ENCODE data around the gene PPFIBP2.
"Not testable (repeated sequence)": the region's sequence is repeated elsewhere in the genome, so short reads cannot be mapped to it uniquely, and the experiment has no call there.

PPFIBP2 gene

DNA sequence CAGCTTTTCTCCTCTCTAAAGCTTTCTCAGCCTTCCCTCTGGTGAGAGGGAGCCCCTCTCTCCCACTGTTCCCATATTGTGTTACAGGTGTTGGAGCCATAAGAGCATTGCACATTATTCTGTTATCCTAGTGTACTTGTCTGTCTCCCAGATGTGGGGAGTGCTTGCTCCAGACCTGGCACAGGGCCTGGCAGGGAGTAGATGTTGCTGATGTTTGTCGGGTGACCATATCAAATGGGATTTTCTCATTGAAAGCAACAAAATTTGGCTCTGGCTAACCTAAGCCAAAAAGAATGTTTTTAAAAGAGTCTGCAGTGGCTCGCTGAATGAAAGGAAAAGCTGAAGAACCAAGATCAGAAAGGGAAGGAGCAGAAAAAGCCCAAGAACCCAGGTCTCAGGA lies 118.4 kb downstream of the PPFIBP2 start:
- no peak for DNase-seq (ENCODE audit: low read depth, low spot score)

DNA sequence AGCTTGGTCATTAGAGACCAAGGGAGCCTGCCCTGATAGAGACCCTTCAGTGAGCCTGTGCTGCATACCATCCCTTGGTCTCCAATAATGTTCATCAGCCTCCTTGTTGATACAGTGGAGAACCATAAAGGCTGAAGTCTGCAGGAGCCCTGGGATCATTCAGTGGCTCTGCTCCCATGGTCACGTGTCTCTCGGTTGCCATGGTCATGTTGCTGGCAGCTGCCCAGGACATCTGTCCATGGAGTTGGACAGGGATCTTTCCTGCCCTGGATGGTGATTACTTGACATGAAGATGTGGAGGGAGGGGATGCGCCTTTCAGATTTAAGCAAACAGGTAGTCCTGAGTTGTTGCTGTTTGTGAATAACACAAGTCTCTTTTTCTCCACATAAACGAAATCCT lies 121.3 kb downstream of the PPFIBP2 start:
- DNase-seq (ENCODE audit: low read depth, low spot score) = no peak

GRCh38 chr11:7635708-7636107 lies 121.9 kb downstream of the PPFIBP2 start:
- no peak for DNase-seq (ENCODE audit: low read depth, low spot score)

- DNase-seq (ENCODE audit: low read depth, low spot score) = no peak
These were observed 122.6 kb downstream of the PPFIBP2 start for GRCh38 chr11:7636350-7636749.

DNA sequence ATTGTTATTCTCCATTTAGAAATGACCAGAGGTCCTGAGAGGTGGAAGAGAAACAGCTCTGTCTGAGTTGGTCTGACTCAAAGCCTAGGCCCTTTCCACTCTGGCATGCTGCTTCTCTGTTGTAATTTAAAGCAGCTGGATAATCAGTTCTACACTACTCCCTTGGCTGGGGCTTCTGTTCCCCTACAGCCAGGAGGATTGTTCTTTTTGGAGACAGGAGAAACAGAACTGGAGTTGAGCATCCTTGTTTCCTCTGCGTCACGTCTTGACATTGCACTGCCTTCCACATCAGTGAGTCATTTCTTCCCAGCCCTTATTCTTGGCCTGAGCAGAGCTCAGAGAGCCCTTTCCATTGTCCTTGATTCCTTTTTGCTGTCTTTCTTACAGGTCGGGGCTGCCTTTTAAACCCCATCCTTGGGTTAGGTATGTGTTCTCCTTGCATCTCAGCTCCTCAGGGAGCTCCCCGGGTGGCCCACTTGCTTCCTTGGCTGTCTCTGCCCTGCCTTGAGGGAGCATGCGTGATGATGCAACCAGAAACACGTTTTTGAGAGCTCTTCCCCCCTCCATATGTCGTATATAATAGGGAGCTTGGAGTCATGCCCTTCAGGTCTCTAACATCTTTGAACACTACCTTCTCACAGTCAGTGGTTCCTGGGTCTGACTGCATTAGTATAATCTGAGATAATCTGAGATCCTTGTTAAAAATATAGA lies 123.8 kb downstream of the PPFIBP2 start:
- no peak for DNase-seq (ENCODE audit: low read depth, low spot score)

- no peak for DNase-seq (ENCODE audit: low read depth, low spot score)
These were observed 125.2 kb downstream of the PPFIBP2 start for GRCh38 chr11:7638710-7639642.

- no peak for DNase-seq (ENCODE audit: low read depth, low spot score)
These were observed 125.8 kb downstream of the PPFIBP2 start for GRCh38 chr11:7639643-7640025.

DNA sequence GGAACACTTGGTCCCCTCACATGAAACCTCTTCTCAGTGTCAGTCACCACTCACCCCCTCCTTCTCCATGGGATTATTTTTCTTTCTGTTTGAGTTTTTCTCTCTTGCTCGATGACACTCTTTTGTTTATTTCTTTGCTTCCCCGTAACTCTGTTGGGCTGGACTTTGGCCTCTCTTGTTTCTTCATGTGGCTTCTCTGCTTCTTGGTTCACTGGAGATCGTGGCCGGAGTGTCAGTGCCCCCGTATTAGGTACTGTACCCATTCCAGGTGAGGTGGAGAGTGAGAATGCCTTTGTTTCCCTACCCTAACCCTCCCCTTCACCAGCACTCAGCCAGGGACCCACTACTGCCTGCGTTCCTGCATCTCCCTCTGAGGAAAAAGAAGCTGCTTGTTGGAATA lies 127.0 kb downstream of the PPFIBP2 start:
- no peak for DNase-seq (ENCODE audit: low read depth, low spot score)

GRCh38 chr11:7642747-7643146 lies 128.9 kb downstream of the PPFIBP2 start:
- DNase-seq (ENCODE audit: low read depth, low spot score) = no peak

DNA sequence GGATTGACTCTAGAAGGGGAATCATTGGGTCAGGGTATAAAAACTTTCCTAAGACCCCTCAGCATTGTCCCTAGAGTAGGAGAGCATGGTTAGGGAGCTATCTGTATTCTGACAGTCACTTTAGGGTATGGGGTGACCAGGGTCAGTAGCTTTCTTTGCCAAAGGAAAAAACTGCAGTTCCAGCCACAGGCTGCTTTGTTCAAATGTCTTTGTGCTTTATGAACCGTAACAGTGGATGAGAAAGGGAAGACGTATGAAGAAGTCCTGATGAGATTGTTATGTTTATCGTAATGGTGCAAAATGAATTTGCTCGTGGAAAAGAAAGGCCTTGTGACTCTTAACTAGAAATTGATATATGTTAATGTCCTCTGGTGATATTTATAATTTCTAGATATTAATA lies 129.5 kb downstream of the PPFIBP2 start:
- no peak for DNase-seq (ENCODE audit: low read depth, low spot score)

DNA sequence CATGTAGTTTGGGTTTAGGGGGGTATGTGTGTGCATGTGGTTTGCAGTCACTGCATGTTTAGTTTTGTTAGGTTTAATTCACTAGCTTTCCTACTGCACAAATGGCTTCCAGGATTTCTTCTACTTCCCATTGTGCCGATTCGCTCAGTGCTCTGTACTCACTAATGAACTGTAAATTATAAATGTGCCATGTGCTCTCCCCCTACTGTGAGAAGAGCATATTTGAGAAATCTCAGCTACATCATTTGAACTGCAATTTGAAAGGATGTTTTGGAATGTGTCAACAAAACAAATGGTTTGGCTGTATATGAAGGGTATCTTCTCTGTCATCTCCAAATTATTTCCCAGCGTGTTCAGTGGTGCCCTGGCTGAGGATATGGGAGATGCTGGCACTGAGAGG lies 131.4 kb downstream of the PPFIBP2 start:
- DNase-seq (ENCODE audit: low read depth, low spot score) = no peak

- DNase-seq (ENCODE audit: low read depth, low spot score) = no peak
These were observed 133.1 kb downstream of the PPFIBP2 start for GRCh38 chr11:7646866-7647265.

DNA sequence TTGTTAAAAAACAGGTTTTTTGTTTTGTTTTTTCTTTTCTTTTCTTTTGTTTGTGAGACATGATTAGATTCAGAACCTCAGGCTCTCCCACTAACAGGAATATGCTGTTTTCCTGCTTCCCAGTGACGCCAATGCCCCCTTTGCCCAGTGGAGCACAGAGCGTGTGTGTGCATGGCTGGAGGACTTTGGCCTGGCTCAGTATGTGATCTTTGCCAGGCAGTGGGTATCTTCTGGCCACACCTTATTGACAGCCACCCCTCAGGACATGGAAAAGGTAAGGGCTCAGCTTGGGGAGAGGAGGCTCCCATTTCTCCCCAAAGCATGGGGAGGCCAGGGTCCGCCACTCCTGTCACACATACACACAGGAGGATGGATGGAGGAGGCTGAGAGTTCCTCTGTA lies 134.5 kb downstream of the PPFIBP2 start:
- no peak for DNase-seq (ENCODE audit: low read depth, low spot score)

- no peak for DNase-seq (ENCODE audit: low read depth, low spot score)
These were observed 137.3 kb downstream of the PPFIBP2 start for GRCh38 chr11:7651140-7651551.

- DNase-seq (ENCODE audit: low read depth, low spot score) = no peak
These were observed 137.9 kb downstream of the PPFIBP2 start for GRCh38 chr11:7651700-7652099.

DNA sequence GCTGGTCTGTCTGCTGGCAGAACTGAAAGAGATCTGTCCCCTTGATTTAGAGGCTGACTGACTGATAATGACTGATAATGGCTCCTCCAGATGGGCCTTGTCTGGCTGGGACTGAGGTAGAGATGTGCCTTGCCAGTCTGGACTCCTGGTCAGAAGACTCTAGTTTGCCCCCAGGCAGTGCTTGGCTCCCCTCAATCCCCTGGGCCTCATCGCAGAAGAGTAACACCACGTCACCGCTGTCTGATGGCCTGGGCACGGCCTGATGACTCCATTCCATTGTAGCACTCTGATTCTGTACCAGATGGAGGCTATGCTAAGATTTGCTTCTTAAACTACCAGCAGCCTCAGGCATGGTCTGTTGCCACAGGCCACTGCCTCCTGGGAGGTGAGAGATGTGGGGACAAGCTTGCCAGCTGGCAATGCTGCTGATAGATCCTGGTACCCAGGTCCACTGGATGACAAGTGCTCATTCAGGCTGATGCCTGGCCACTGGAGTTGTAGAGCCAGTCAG lies 140.5 kb downstream of the PPFIBP2 start:
- DNase-seq (ENCODE audit: low read depth, low spot score) = no peak

GRCh38 chr11:7655253-7656217 lies 141.7 kb downstream of the PPFIBP2 start:
- no peak for DNase-seq (ENCODE audit: low read depth, low spot score)

GRCh38 chr11:7656704-7657103 lies 142.9 kb downstream of the PPFIBP2 start:
- no peak for DNase-seq (ENCODE audit: low read depth, low spot score)

DNA sequence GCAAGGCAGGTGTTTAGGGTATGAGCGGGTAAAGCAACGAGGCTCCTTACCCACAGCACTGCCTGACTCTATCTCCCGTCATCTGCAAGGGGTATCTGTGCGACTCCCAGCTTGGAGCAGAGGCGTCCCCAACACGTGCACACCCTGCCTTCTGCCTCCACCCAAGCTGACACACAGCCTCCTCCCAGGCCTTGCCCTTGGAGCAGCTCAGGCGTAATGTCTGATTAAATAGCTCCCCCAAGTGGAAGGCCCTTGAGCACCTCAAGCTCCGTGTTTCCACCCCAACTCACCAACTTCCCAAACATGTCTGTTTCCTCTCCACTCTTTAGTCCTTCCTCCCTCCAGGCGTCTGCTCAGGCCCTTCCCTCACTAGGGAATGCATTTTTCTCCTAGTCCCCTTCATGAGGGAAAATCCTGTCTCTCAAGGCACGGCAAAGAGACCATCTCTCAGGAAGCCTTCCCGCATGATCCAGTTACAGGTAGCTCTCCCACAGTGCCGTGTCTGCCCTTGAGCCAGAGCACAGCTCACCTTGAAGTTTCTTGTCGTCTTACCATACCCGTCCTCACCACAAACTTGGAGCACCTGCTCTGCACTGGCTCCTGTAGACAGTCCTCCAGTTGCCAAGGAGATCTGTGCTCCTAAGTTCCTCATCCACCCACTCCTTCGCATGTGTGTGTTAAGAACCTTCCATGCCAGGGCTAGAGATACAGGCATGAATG lies 143.7 kb downstream of the PPFIBP2 start:
- DNase-seq (ENCODE audit: low read depth, low spot score) = no peak

- not testable (repeated sequence) for DNase-seq (ENCODE audit: low read depth, low spot score)
These were observed 149.7 kb downstream of the PPFIBP2 start for GRCh38 chr11:7663531-7663930.

- no peak for DNase-seq (ENCODE audit: low read depth, low spot score)
These were observed 151.1 kb downstream of the PPFIBP2 start for GRCh38 chr11:7664867-7665266.

Data from activated CD4-positive, CD25-positive, alpha-beta regulatory T cell treated with anti-CD3 and anti-CD28 coated beads, Interleukin-2, amount 50 U/mL, for 16 hours (primary cell).